Ishikawa (cell line): ENCODE results near the gene RETREG1.

Source experiments
- CEBPB ChIP-seq: IDR thresholded peaks from 2 replicates; pipeline ENCODE4 v1.6.1; 2012
- CREB1 ChIP-seq: IDR thresholded peaks from 2 replicates; pipeline ENCODE4 v1.6.1; 2012; ENCODE audit warnings: low read depth
- EGR1 ChIP-seq: IDR thresholded peaks from 2 replicates; pipeline ENCODE4 v1.6.1; 2012
- EP300 ChIP-seq: IDR thresholded peaks from 2 replicates; pipeline ENCODE4 v1.6.1; 2012; ENCODE audit warnings: borderline replicate concordance
- FOXM1 ChIP-seq: IDR thresholded peaks from 2 replicates; pipeline ENCODE4 v1.6.1; 2012; ENCODE audit warnings: low read depth, borderline replicate concordance
- MAX ChIP-seq: IDR thresholded peaks from 2 replicates; pipeline ENCODE4 v1.6.1; 2012
- NFIC ChIP-seq: IDR thresholded peaks from 2 replicates; pipeline ENCODE4 v1.6.1; 2012
- RAD21 ChIP-seq: IDR thresholded peaks from 2 replicates; pipeline ENCODE4 v1.6.1; 2012; ENCODE audit warnings: low read depth
- REST ChIP-seq: IDR thresholded peaks from 2 replicates; pipeline ENCODE4 v1.6.1; 2012; ENCODE audit warnings: low read depth, mild to moderate bottlenecking
- TAF1 ChIP-seq: IDR thresholded peaks from 2 replicates; pipeline ENCODE4 v1.6.1; 2012; ENCODE audit warnings: low read depth, mild to moderate bottlenecking
- TCF12 ChIP-seq: IDR thresholded peaks from 2 replicates; pipeline ENCODE4 v1.6.1; 2012; ENCODE audit warnings: low read depth
- TEAD4 ChIP-seq: IDR thresholded peaks from 2 replicates; pipeline ENCODE4 v1.6.1; 2012
- USF1 ChIP-seq: IDR thresholded peaks from 2 replicates; pipeline ENCODE4 v1.6.1; 2012
- YY1 ChIP-seq: IDR thresholded peaks from 2 replicates; pipeline ENCODE4 v1.6.1; 2012; ENCODE audit warnings: low read depth
- ZBTB7A ChIP-seq: IDR thresholded peaks from 2 replicates; pipeline ENCODE4 v1.6.1; 2012; ENCODE audit warnings: low read depth

The RETREG1 gene

GRCh38 chr5:16446993-16447392 lies 169.8 kb downstream of the RETREG1 start:
- TF ChIP-seq YY1, result no peak
- TF ChIP-seq USF1, result peak; percentile 76

GRCh38 chr5:16437977-16438376 lies 178.8 kb downstream of the RETREG1 start:
- TF ChIP-seq CEBPB, result no peak
- TF ChIP-seq EP300, result no peak
- TF ChIP-seq RAD21, result 0 out of 2 replicates have a peak, but pooled peaks have one; percentile 7

GRCh38 chr5:16431490-16431889 lies 185.3 kb downstream of the RETREG1 start:
- TF ChIP-seq REST (no peak), CEBPB (no peak), MAX (no peak), CREB1 (no peak), RAD21 (no peak), YY1 (no peak), TCF12 (no peak), TEAD4 (no peak), EP300 (no peak), TAF1 (no peak), USF1 (no peak), FOXM1 (no peak), ZBTB7A (no peak), NFIC (no peak), EGR1 (no peak)

- TF ChIP-seq YY1 (no peak), TEAD4 (no peak), ZBTB7A (no peak), NFIC (no peak), TAF1 (no peak), TCF12 (no peak), MAX (no peak), USF1 (no peak), CREB1 (no peak), REST (no peak), FOXM1 (no peak), CEBPB (no peak)
These were observed 186.3 kb downstream of the RETREG1 start for GRCh38 chr5:16430349-16431089.

GRCh38 chr5:16428359-16428758 lies 188.4 kb downstream of the RETREG1 start:
- TF ChIP-seq CREB1, result no peak
- TF ChIP-seq EGR1, result no peak
- TF ChIP-seq EP300, result no peak
- TF ChIP-seq TCF12, result no peak
- TF ChIP-seq RAD21, result no peak
- no peak for TF ChIP-seq USF1
- TF ChIP-seq MAX, result no peak
- TF ChIP-seq TAF1, result no peak
- TF ChIP-seq FOXM1, result no peak
- TF ChIP-seq TEAD4, result no peak
- TF ChIP-seq ZBTB7A, result no peak
- no peak for TF ChIP-seq NFIC
- no peak for TF ChIP-seq YY1
- TF ChIP-seq REST, result no peak
- no peak for TF ChIP-seq CEBPB
